WTC11 (cell line): Measurements from ENCODE around the gene BMP2. TPM values are rescaled to one million over a fixed set of nuclear protein-coding genes. Genes with fewer than 3 reads are reported as not detected.

Experiments used
- ATAC-seq: fragments of 200-7000 bp; cut with Tn5 transposase; 2 replicates; pipeline ENCODE4 v1.10.0; 2021; ENCODE audit warnings: mild to moderate bottlenecking, moderate library complexity
- CTCF ChIA-PET: fragments of 300-600 bp; sonication (Branson Sonifier 250); formaldehyde crosslinking; loops from one replicate; lab custom pipeline; 2021; ENCODE audit warnings: antibody characterized with exemption; lab: Charles Lee
- POLR2A ChIA-PET: fragments of 350-600 bp; sonication (Branson Sonifier 250); formaldehyde crosslinking; loops from one replicate; lab custom pipeline; 2021; ENCODE audit warnings: antibody characterized with exemption; lab: Charles Lee
- DNase-seq: peaks from one replicate; pipeline ENCODE4 v3.0.0; 2021; ENCODE audit warnings: low spot score
- H3K27ac Mint-ChIP-seq: 2 replicates; pipeline ENCODE4 v1.8.0; 2021; ENCODE audit warnings: mixed read lengths
- H3K27me3 Mint-ChIP-seq: 2 replicates; pipeline ENCODE4 v1.8.0; 2021; ENCODE audit warnings: low read depth, mild to moderate bottlenecking, moderate library complexity, mixed read lengths
- H3K36me3 Mint-ChIP-seq: 2 replicates; pipeline ENCODE4 v1.8.0; 2021; ENCODE audit warnings: mixed read lengths
- H3K4me1 Mint-ChIP-seq: 2 replicates; pipeline ENCODE4 v1.8.0; 2022; ENCODE audit warnings: mixed read lengths
- H3K4me3 Mint-ChIP-seq: 2 replicates; pipeline ENCODE4 v1.8.0; 2021; ENCODE audit warnings: mild to moderate bottlenecking, moderate library complexity, mixed read lengths
- H3K9me3 Mint-ChIP-seq: 2 replicates; pipeline ENCODE4 v1.8.0; 2021; ENCODE audit warnings: mixed read lengths
- CTCF ChIP-seq: fragments of 200-600 bp; IDR thresholded peaks from 2 replicates; pipeline ENCODE4 v1.8.0; 2022; ENCODE audit warnings: antibody characterized with exemption
- E2F1 ChIP-seq: sonication (generic); formaldehyde crosslinking; IDR thresholded peaks from 2 replicates; pipeline ENCODE4 v1.8.0; 2022; ENCODE audit warnings: mild to moderate bottlenecking, missing genetic modification reagents
- EMX1 ChIP-seq: fragments of 250-450 bp; sonication (Bioruptor Pico); IDR thresholded peaks from 2 replicates; pipeline ENCODE4 v1.8.0; 2021; ENCODE audit warnings: mild to moderate bottlenecking
- ETV6 ChIP-seq: sonication (generic); formaldehyde crosslinking; IDR thresholded peaks from 2 replicates; pipeline ENCODE4 v1.8.1; 2022; ENCODE audit warnings: mild to moderate bottlenecking, missing genetic modification reagents
- HMGA2 ChIP-seq: fragments of 250-450 bp; sonication (Bioruptor Pico); IDR thresholded peaks from 2 replicates; pipeline ENCODE4 v1.4.0; 2021; ENCODE audit warnings: mild to moderate bottlenecking, moderate library complexity
- MLX ChIP-seq: sonication (generic); formaldehyde crosslinking; IDR thresholded peaks from 2 replicates; pipeline ENCODE4 v1.8.1; 2023; ENCODE audit warnings: mild to moderate bottlenecking, missing genetic modification reagents, moderate library complexity
- RELA ChIP-seq: sonication (generic); formaldehyde crosslinking; IDR thresholded peaks from 2 replicates; pipeline ENCODE4 v1.8.1; 2022; ENCODE audit warnings: missing genetic modification reagents, mild to moderate bottlenecking, borderline replicate concordance
- RORB ChIP-seq: fragments of 250-450 bp; sonication (Bioruptor Pico); IDR thresholded peaks from 2 replicates; pipeline ENCODE4 v1.9.0; 2021; ENCODE audit warnings: mild to moderate bottlenecking
- SOX15 ChIP-seq: fragments of 250-450 bp; sonication (Bioruptor Pico); IDR thresholded peaks from 2 replicates; pipeline ENCODE4 v1.9.0; 2021; ENCODE audit warnings: mild to moderate bottlenecking
- STAT6 ChIP-seq: sonication (generic); formaldehyde crosslinking; conservative IDR thresholded peaks from 2 replicates; pipeline ENCODE4 v1.8.1; 2023; ENCODE audit warnings: mild to moderate bottlenecking, low read depth, missing genetic modification reagents, moderate library complexity
- TCF7 ChIP-seq: sonication (generic); formaldehyde crosslinking; IDR thresholded peaks from 2 replicates; pipeline ENCODE4 v1.8.0; 2022; ENCODE audit warnings: mild to moderate bottlenecking, low read depth, missing genetic modification reagents, moderate library complexity
- TEAD4 ChIP-seq: sonication (generic); formaldehyde crosslinking; IDR thresholded peaks from 2 replicates; pipeline ENCODE4 v1.8.0; 2022; ENCODE audit warnings: mild to moderate bottlenecking, missing genetic modification reagents
- ZMAT4 ChIP-seq: fragments of 250-450 bp; sonication (Bioruptor Pico); IDR thresholded peaks from 2 replicates; pipeline ENCODE4 v1.9.0; 2021; ENCODE audit warnings: mild to moderate bottlenecking
- ZNF138 ChIP-seq: sonication (generic); formaldehyde crosslinking; conservative IDR thresholded peaks from 2 replicates; pipeline ENCODE4 v1.8.1; 2022; ENCODE audit warnings: mild to moderate bottlenecking, moderate library complexity, missing genetic modification reagents
- ZNF232 ChIP-seq: sonication (generic); formaldehyde crosslinking; IDR thresholded peaks from 2 replicates; pipeline ENCODE4 v1.8.0; 2022; ENCODE audit warnings: mild to moderate bottlenecking, missing genetic modification reagents
- ZNF263 ChIP-seq: sonication (generic); formaldehyde crosslinking; IDR thresholded peaks from 2 replicates; pipeline ENCODE4 v1.8.1; 2022; ENCODE audit warnings: low read depth, mild to moderate bottlenecking, moderate library complexity, missing genetic modification reagents
- ZNF317 ChIP-seq: sonication (generic); formaldehyde crosslinking; IDR thresholded peaks from 2 replicates; pipeline ENCODE4 v1.8.1; 2023; ENCODE audit warnings: low read depth, mild to moderate bottlenecking, moderate library complexity, missing genetic modification reagents, borderline replicate concordance
- ZNF416 ChIP-seq: fragments of 250-450 bp; sonication (Bioruptor Pico); IDR thresholded peaks from 2 replicates; pipeline ENCODE4 v1.9.0; 2021; ENCODE audit warnings: mild to moderate bottlenecking, inconsistent platforms
- total RNA-seq: library from RNA; stranded (reverse); gene quantifications from 3 replicates; pipeline ENCODE4 v1.2.3, GENCODE V29; 2021
- TF ChIP-seq, protein P1 (sequence below): sonication (generic); formaldehyde crosslinking; IDR thresholded peaks from 2 replicates; pipeline ENCODE4 v1.8.0; 2022; ENCODE audit warnings: mild to moderate bottlenecking, missing genetic modification reagents
- TF ChIP-seq, protein P2 (sequence below): sonication (generic); formaldehyde crosslinking; IDR thresholded peaks from 2 replicates; pipeline ENCODE4 v1.8.1; 2023; ENCODE audit warnings: mild to moderate bottlenecking, missing genetic modification reagents
- TF ChIP-seq, protein P3 (sequence below): sonication (generic); formaldehyde crosslinking; IDR thresholded peaks from 2 replicates; pipeline ENCODE4 v1.8.0; 2023; ENCODE audit warnings: mild to moderate bottlenecking, missing genetic modification reagents
- TF ChIP-seq, protein P4 (sequence below): sonication (generic); formaldehyde crosslinking; IDR thresholded peaks from 2 replicates; pipeline ENCODE4 v1.8.0; 2022; ENCODE audit warnings: mild to moderate bottlenecking, missing genetic modification reagents

Gene BMP2
- total RNA-seq, 1 experiment from 2014 or later, result 1.3 TPM

- TF ChIP-seq E2F1 (CRISPR knock-in tag) (no peak), ZNF232 (CRISPR knock-in tag) (no peak), ZNF263 (no peak), EMX1 (CRISPR knock-in tag) (no peak), STAT6 (no peak)
- TF ChIP-seq, protein P1, sequence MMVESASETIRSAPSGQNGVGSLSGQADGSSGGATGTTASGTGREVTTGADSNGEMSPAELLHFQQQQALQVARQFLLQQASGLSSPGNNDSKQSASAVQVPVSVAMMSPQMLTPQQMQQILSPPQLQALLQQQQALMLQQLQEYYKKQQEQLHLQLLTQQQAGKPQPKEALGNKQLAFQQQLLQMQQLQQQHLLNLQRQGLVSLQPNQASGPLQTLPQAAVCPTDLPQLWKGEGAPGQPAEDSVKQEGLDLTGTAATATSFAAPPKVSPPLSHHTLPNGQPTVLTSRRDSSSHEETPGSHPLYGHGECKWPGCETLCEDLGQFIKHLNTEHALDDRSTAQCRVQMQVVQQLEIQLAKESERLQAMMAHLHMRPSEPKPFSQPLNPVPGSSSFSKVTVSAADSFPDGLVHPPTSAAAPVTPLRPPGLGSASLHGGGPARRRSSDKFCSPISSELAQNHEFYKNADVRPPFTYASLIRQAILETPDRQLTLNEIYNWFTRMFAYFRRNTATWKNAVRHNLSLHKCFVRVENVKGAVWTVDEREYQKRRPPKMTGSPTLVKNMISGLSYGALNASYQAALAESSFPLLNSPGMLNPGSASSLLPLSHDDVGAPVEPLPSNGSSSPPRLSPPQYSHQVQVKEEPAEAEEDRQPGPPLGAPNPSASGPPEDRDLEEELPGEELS (CRISPR knock-in tag), result no peak
- TF ChIP-seq, protein P2, sequence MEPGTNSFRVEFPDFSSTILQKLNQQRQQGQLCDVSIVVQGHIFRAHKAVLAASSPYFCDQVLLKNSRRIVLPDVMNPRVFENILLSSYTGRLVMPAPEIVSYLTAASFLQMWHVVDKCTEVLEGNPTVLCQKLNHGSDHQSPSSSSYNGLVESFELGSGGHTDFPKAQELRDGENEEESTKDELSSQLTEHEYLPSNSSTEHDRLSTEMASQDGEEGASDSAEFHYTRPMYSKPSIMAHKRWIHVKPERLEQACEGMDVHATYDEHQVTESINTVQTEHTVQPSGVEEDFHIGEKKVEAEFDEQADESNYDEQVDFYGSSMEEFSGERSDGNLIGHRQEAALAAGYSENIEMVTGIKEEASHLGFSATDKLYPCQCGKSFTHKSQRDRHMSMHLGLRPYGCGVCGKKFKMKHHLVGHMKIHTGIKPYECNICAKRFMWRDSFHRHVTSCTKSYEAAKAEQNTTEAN (CRISPR knock-in tag), result no peak
These were observed 35.5 kb upstream of the BMP2 start (continued) for GRCh38 chr20:6732001-6732447.

DNA sequence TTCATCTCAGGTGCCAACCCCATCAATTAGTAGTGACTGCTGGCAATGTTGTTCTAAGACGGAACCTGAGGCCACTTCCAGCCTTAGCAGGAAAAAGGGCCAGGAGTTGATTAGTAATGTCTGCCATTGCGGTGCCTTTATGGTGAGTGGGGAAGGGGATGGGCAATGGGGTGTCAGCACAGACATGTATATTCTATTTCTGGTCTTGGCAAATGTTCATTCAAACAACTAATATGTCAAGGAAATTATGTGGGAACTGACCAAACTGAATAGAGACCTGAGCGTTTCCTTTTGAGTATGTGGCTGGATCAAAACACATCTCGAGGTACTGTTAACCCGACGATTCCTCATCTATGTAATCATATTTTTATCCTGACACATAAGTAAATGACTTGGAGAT lies 34.6 kb upstream of the BMP2 start:
- CTCF ChIA-PET, result no interaction called here
- H3K27me3 Mint-ChIP-seq, result no peaks in the 10 kb centered on the region
- no peak overlapping the region for H3K27ac Mint-ChIP-seq
- ATAC-seq (no peak), DNase-seq (no peak)
- H3K36me3 Mint-ChIP-seq, result peaks cover 4% of the 10 kb centered on the region; the same call in 1 of the 2 replicates
- H3K9me3 Mint-ChIP-seq, result peaks cover 13% of the 10 kb centered on the region
- H3K4me1 Mint-ChIP-seq, result peaks cover 12% of the 10 kb centered on the region
- no peak overlapping the region for H3K4me3 Mint-ChIP-seq
- POLR2A ChIA-PET, result no interaction called here
- TF ChIP-seq TEAD4 (CRISPR knock-in tag) (no peak), TCF7 (no peak), ZMAT4 (CRISPR knock-in tag) (no peak), HMGA2 (CRISPR knock-in tag) (no peak), RELA (CRISPR knock-in tag) (no peak), ETV6 (no peak), SOX15 (no peak), RORB (CRISPR knock-in tag) (no peak), CTCF (no peak), ZNF317 (CRISPR knock-in tag) (no peak), MLX (CRISPR knock-in tag) (no peak), ZNF138 (CRISPR knock-in tag) (no peak), ZNF416 (CRISPR knock-in tag) (no peak)
- TF ChIP-seq, protein P3, sequence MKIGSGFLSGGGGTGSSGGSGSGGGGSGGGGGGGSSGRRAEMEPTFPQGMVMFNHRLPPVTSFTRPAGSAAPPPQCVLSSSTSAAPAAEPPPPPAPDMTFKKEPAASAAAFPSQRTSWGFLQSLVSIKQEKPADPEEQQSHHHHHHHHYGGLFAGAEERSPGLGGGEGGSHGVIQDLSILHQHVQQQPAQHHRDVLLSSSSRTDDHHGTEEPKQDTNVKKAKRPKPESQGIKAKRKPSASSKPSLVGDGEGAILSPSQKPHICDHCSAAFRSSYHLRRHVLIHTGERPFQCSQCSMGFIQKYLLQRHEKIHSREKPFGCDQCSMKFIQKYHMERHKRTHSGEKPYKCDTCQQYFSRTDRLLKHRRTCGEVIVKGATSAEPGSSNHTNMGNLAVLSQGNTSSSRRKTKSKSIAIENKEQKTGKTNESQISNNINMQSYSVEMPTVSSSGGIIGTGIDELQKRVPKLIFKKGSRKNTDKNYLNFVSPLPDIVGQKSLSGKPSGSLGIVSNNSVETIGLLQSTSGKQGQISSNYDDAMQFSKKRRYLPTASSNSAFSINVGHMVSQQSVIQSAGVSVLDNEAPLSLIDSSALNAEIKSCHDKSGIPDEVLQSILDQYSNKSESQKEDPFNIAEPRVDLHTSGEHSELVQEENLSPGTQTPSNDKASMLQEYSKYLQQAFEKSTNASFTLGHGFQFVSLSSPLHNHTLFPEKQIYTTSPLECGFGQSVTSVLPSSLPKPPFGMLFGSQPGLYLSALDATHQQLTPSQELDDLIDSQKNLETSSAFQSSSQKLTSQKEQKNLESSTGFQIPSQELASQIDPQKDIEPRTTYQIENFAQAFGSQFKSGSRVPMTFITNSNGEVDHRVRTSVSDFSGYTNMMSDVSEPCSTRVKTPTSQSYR (CRISPR knock-in tag), result no peak
- TF ChIP-seq, protein P4, sequence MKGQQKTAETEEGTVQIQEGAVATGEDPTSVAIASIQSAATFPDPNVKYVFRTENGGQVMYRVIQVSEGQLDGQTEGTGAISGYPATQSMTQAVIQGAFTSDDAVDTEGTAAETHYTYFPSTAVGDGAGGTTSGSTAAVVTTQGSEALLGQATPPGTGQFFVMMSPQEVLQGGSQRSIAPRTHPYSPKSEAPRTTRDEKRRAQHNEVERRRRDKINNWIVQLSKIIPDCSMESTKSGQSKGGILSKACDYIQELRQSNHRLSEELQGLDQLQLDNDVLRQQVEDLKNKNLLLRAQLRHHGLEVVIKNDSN (CRISPR knock-in tag), result no peak
